Midbrain (tissue), 1 donor: ENCODE results near the gene SORL1.

Experiments
- DNase-seq: peaks from one replicate; lab custom pipeline; 2025; lab: John Stamatoyannopoulos, UW

Gene SORL1

GRCh38 chr11:121587182-121587581 lies 135.1 kb downstream of the SORL1 start:
- DNase-seq, result no peak

GRCh38 chr11:121588747-121589146 lies 136.6 kb downstream of the SORL1 start:
- DNase-seq, result no peak

- peak; percentile 47 for DNase-seq
Measured at GRCh38 chr11:121589946-121590537, 137.9 kb downstream of the SORL1 start.

- DNase-seq, result no peak
Measured at GRCh38 chr11:121590772-121591404, 138.8 kb downstream of the SORL1 start.

GRCh38 chr11:121591405-121592033 lies 139.4 kb downstream of the SORL1 start:
- DNase-seq, result peak; percentile 83

- DNase-seq, result no peak
Measured at GRCh38 chr11:121592708-121593107, 140.6 kb downstream of the SORL1 start.

GRCh38 chr11:121595717-121596161 lies 143.6 kb downstream of the SORL1 start:
- DNase-seq, result no peak

GRCh38 chr11:121596195-121597155 lies 144.4 kb downstream of the SORL1 start:
- DNase-seq, result no peak

- DNase-seq, result no peak
Measured at GRCh38 chr11:121603316-121603715, 151.2 kb downstream of the SORL1 start.

GRCh38 chr11:121604152-121604551 lies 152.0 kb downstream of the SORL1 start:
- no peak for DNase-seq

- DNase-seq, result no peak
Measured at GRCh38 chr11:121606354-121606753, 154.2 kb downstream of the SORL1 start.

GRCh38 chr11:121607341-121607740 lies 155.2 kb downstream of the SORL1 start:
- DNase-seq, result no peak

- no peak for DNase-seq
Measured at GRCh38 chr11:121608545-121609098, 156.5 kb downstream of the SORL1 start.

GRCh38 chr11:121610706-121611105 lies 158.6 kb downstream of the SORL1 start:
- peak; percentile 66 for DNase-seq

- DNase-seq, result no peak
Measured at GRCh38 chr11:121611242-121611641, 159.1 kb downstream of the SORL1 start.

GRCh38 chr11:121613724-121614123 lies 161.6 kb downstream of the SORL1 start:
- no peak for DNase-seq

GRCh38 chr11:121614636-121615240 lies 162.6 kb downstream of the SORL1 start:
- DNase-seq, result no peak

GRCh38 chr11:121615501-121615900 lies 163.4 kb downstream of the SORL1 start:
- no peak for DNase-seq

GRCh38 chr11:121618516-121618915 lies 166.4 kb downstream of the SORL1 start:
- DNase-seq, result no peak

GRCh38 chr11:121625777-121626506 lies 173.8 kb downstream of the SORL1 start:
- peak; percentile 35 for DNase-seq

- DNase-seq, result no peak
Measured at GRCh38 chr11:121626507-121626875, 174.4 kb downstream of the SORL1 start.
